GM21526 (cell line): Measurements from ENCODE around the gene NLRP12.
"Not testable (repeated sequence)": the region's sequence is repeated elsewhere in the genome, so short reads cannot be mapped to it uniquely, and the experiment has no call there.

ENCODE experiments used
- ATAC-seq: cut with Tn5 transposase; IDR thresholded peaks from one replicate; pipeline ENCODE4 v1.9.1; 2021; ENCODE audit warnings: moderate library complexity; ENCODE audit not compliant: unreplicated experiment, low FRiP score

NLRP12 gene, protein sequence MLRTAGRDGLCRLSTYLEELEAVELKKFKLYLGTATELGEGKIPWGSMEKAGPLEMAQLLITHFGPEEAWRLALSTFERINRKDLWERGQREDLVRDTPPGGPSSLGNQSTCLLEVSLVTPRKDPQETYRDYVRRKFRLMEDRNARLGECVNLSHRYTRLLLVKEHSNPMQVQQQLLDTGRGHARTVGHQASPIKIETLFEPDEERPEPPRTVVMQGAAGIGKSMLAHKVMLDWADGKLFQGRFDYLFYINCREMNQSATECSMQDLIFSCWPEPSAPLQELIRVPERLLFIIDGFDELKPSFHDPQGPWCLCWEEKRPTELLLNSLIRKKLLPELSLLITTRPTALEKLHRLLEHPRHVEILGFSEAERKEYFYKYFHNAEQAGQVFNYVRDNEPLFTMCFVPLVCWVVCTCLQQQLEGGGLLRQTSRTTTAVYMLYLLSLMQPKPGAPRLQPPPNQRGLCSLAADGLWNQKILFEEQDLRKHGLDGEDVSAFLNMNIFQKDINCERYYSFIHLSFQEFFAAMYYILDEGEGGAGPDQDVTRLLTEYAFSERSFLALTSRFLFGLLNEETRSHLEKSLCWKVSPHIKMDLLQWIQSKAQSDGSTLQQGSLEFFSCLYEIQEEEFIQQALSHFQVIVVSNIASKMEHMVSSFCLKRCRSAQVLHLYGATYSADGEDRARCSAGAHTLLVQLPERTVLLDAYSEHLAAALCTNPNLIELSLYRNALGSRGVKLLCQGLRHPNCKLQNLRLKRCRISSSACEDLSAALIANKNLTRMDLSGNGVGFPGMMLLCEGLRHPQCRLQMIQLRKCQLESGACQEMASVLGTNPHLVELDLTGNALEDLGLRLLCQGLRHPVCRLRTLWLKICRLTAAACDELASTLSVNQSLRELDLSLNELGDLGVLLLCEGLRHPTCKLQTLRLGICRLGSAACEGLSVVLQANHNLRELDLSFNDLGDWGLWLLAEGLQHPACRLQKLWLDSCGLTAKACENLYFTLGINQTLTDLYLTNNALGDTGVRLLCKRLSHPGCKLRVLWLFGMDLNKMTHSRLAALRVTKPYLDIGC

DNA sequence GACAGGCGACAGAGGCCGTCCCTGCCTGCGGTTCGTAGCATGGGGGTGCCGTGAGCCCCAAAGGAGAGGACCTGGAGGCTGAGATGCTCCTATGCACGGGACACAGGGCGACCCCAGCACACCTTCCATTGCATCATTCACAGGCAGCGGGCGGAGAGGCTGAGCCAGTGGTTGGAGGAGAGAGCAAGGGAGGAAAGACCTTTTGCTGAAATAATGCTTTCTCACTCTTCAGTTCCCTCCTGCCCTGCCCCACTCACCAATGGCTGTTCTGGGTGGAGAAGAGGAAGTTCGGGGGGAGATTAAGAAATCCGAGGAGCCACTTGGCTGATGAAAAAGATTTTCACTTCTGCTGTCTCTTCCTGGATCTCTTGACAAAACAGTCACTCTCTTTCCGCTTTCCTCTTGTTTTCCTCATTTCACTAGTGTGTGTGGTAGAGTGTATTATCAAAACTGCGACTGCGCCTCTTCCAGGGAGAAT, at the start of gene NLRP12:
TSS of gene NLRP12 (minus strand) at position 181 of the 478 bp plus-strand sequence. CDS start at position 41, 140 bp downstream.
- no peak for ATAC-seq

DNA sequence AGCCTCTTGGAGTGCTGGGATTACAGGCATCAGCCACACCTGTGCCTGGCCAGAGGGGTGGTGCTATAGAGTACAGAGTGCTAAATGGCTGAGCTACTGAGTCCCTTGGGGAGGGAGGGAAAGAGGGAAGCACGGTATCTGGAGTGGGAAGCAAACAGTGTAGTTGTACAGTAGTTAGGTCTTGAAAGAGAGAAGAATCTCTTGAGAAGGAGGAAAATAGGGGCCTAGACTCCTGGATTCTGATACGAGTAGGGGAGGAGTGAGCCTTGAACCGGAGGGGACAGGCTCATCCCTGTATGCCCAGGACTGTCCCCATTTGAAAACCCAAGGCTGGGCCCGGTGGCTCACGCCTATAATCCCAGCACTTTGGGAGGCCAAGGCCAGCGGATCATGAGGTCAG, 48.6 kb upstream of the NLRP12 start:
- ATAC-seq = no peak

DNA sequence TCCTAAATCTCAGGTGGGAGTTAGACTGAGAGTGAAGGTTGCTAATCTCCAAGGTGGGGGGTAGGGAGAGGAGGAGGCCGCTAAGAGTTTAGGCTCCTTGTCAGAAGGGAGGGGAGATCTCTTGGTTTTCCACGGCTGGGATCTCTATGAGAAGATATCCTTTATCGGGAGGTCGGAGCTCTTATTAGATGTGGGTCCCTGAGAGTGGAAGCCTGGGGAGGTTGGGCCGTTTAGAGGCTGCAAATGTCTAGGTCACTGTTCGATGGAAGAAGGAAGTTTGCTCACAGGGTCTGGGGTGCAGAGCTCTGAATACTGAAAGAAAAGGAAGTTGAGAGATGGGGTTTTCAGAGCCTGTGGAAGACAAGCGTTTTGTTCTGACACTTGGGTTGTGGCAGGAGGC, 47.3 kb upstream of the NLRP12 start:
- ATAC-seq = no peak

DNA sequence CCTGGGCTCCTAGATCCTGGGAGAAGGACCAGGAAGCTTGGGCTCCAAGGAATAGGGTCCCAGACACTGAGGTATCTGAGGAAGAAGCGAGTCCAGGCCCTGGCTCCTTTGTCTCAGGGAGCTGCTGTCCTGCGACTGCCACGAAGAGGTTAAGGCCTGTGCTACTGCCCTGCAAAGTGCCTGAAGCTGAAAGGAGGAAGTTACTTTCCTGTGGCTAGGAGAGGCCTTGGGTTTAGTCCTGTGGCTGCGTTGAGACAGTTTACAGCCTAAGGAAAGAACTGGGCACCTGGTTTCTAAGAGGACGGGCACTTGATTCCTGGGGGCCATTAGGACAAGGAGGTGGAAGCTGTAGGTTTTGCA, 46.4 kb upstream of the NLRP12 start:
- ATAC-seq = no peak

DNA sequence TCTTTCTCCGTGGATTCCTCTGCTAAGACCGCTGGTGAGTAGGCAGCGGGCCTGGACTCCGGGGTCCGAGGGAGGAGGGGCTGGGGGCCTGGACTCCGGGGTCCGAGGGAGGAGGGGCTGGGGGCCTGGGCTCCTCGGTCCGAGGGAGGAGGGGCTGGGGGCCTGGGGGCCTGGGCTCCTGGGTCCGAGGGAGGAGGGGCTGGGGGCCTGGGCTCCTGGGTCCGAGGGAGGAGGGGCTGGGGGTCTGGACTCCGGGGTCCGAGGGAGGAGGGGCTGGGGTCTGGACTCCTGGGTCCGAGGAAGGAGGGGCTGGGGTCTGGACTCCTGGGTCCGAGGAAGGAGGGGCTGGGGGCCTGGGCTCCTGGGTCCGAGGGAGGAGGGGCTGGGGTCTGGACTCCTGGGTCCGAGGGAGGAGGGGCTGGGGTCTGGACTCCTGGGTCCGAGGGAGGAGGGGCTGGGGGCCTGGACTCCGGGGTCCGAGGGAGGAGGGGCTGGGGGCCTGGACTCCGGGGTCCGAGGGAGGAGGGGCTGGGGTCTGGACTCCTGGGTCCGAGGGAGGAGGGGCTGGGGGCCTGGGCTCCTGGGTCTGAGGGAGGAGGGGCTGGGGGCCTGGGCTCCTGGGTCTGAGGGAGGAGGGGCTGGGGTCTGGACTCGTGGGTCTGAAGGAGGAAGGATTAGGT, 45.8 kb upstream of the NLRP12 start:
- ATAC-seq = not testable (repeated sequence)

DNA sequence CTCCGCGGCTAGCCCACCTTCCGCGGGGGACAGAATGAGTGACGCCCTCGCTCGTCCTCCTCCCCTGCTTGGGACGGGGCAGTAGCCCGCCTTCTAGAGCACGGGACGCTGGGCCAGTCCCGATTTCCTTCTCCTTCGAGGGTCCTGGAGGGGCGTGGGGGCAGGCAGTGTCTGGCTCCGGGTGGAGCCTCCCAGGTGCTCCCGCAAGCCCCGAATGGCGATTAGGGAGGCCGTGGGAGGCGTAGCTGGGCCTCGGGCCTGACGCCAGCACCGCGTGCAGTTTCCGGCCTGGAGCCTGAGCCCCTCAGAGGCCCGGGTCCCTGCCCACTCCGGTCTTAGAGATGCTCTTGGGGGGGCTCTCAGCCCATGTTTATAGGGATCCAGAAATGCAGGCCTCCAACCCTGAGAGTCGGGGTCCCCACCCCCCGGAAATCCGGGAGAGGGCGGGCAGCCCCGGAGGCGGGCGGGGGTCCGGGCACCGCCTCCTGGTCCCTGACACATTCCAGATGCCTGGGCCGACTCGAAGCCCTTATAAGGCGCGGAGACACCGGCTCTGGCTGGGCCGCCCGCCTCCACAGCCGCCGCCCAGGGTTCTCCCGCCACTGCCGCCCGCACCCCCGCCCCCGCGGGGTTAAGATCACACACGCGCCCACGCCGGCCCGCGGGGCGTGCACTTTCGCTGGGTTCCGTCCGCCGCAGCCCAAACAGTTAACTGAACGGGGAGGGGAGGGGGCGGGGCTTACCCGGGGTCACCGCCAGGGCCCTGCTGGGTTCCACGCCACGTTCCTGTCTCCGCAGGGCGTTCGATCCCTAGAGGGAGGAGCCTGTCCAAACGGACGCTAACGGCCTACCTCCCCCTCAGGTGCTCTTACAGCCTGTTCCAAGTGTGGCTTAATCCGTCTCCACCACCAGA, 45.0 kb upstream of the NLRP12 start:
- no peak for ATAC-seq

DNA sequence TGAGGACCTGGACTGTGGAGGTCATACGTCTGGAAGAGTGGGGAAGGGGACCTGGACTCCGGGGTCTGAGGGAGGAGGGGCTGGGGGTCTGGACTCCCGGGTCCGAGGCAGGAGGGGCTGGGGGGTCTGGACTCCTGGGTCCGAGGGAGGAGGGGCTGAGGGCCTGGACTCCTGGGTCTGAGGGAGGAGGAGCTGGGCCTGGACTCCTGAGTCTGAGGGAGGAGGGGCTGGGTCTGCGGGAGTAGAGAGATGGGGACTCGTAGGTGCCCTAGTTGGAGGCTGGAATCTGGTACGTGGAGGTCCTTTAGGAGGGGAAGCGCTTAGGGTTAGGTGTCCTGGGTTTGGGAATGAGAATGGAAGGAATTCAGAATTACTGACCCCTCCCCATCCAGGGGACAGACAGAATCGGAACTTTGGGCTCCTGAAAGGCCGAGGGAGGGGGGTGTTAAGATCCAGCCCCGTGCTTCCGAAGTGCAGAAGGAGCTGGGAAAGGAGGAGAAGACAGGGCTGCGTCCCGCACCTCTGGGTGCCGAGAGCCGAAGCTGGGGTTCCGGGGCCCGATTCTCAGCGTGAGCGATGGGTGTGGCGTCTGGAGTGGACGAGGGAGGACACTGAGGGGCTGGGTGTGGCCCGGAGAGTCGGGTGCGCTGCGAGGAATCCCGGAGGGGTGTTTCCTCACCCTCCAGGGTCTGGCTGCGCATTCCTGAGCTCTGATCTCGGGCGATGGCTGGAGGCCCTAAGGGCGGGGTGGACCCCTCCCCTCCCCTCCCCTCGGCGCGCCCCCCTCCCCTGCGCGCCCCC, 44.2 kb upstream of the NLRP12 start:
- ATAC-seq = no peak

DNA sequence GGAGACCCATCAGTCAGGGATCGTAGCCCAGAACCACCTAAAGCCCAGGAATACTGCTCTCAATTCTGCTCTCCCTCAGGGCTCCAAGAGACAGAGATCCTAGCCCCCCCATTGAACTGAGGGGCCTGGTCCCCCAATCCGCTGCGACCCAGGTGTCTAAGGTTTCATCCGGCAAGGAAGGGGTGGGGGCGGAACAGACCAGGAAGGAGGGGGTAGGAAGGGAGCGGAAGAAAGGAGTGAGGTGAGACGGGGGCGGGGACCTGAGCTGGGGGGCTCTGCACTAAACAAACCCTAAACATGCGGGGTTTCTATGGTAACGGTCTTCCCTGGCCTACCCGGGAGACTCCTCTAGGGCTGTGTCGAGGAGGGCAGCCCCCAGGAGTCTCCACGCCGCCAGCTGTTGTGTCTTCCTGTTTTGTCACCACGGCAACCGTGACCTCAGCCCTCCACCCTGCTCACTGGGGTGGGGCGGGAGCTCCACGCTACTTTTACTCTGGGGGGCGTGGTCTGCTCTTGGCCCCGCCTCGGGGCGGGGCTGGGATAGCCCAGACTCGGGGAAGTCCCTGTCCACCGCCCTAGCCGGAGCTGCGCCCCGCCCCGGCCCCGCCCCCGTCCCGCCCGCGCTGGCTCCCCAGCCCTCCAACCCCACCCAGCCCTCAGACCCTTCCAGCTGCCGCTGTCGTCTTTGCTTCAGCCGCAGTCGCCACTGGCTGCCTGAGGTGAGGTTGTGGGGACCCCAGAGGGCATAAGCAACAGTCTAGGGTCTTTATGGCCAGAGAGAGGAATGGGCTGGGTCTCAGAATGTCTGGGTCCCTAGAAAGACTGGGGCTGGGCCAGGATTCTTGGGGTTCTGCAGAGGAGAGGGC, 43.3 kb upstream of the NLRP12 start, which contains the start of gene MYADM:
TSS of gene MYADM (plus strand) at position 659 of the 866 bp plus-strand sequence. CDS start 5,647 bp downstream, outside the sequence.
- peak; percentile 52 for ATAC-seq

DNA sequence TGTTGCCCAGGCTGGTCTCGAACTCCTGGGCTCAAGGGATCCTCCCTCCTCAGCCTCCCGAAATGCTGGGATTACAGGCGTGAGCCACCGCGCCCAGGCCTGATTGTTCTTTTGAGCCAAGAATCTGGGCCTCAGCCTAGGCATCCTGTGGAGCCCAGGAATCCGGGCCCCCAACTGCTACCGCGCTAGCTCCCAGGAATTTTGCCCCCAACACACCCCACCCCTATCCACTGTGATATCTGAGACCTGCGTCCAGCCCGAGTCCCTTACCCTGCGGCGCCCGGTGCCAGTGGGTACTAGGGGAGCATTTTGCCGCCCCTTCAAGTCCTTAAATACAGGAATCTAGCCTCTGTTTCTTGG, 42.7 kb upstream of the NLRP12 start:
- ATAC-seq = no peak

DNA sequence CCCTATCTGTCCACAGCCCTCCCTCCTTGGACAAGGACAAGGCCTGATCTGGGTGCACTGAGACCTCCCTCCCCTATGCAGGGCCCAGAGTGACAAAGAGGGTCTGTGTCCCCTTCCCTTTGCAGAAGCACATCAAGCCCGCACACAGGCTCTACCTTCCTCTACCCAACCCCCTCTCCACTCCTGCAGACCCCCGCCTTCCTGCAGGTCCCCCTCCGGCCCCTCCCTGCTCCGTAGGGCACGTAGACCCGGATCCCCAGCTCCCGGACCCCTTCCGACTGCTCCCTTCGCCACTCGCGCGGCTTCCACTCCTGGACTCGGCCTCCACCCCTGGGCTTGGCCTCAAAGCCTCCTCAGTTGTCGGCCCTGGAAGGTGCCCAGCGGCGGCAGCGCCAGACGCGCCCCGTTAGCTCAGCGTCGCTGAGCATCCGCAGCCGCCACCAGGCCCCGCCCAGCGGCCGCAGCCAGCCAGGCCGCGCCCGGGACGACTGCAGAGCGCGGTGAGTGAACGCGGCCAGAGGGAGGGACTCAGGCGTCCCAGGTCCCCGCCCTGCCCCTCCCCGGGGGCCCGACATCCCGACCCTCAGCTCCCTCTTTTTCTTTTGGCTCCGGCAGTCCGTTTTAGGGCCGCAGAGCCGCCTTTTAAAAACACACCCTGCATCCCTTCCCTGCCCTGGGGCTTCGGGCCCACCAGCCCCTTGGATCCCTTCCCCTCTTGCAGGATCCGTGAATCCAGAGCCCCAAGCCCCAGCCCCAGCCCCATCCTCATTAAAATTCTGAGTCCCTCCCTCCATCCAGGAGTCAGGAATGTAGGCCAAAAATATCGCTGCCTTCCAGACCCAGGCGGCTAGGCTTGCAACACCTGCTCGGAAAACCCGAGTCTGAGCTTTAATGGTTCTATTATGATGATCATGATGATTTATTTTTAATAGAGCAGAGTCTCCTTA, 42.1 kb upstream of the NLRP12 start:
- ATAC-seq = no peak

DNA sequence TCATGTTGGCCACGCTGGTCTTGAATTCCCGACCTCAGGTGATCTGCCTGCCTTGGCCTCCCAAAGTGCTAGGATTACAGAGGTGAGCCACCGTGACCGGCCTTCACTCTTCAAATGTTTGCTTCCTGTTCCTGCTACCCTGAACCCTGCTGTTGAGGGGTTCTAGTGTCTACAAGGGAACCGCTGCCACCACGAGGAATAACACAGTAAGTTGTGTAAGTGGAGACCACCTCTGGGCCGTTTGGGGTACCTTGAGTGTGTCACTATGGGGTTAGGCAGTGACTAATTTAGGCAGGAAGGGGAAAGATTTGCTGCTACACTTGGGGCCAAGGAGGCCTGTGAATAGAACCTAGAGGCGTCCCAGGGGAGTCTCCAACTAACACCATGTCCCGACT, 41.4 kb upstream of the NLRP12 start:
- ATAC-seq = no peak

DNA sequence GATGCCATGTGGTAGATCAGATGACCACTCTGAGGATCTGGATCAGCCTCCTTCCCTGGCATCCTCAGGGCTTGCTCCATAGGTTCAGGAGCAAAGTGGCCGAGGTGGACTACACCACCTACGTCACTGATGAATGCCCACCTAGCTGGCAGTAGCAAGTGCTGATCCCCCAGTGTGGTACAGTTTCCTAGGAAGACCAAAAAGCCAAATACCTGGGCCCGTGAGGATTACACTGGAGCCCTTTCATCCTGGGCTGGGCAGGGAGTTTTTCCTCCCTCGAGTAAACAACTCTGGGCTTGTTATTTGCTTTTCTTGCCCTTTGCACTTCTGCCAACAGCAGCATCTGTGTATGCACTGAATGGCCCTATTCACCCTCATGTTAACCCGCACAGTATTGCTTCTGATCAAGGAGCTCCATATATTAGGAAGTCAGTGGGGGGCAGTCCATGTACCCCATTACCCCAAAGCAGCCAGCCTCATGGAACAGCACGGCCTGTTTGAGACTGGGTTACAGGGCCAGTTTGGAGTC, 40.3 kb upstream of the NLRP12 start:
- no peak for ATAC-seq

DNA sequence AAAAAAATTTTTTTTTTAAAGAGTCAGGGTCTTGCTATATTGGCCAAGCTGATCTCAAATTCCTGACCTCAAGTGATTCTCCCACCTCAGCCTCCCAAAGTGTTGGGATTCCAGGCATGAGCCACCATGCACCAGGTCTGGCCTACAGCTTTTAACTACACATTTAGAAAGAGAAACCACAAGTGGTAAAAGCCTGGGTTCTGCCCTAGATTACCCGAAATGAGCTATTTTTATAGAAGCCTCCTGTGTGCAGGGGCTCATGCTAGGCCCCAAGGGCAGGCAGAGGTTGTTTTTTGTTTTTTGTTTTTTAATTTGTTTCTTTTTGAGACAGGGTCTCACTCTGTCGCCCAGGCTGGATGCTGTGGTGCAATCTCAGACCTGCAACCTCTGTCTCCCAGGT, 29.6 kb upstream of the NLRP12 start:
- ATAC-seq = no peak

DNA sequence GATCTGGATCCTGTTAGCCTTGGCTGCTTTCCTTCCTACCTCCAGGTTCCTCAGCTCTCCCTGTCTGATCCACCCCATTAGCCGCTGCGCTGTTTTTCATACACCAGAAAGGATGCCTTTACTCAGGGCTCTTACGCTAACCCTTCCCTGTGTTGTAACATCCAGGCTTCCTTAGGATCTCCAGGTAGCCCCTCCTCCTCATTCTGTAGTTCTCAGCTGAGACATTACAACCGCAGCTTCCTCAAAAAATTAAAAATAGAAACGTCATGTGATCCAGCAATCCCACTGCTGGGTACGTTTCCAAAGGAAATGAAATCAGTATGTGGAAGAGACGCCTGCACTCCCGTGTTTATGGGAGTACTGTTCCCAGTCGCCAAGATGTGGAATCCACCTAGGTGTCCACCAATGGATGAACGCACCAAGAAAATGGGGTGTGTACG, 25.1 kb upstream of the NLRP12 start:
- ATAC-seq = no peak

DNA sequence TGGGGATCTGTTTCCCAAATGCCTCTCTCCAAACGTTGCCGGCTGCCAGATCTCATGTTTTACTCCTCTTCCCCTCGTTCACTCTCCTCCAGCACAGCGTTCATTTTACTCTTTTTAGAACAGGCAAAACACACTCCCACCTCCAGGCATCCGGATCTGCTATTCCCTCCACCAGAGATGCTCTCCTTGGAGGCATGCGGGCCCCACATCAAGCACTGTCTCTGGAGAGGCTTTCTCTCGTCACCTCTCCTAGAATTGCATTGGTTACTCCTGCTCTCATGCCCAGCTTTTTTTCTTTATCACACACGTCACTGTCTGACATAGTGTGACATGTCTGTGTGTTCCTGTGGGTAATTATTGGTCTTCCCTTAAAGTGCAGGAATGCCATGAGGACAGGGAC, 23.4 kb upstream of the NLRP12 start:
- no peak for ATAC-seq

DNA sequence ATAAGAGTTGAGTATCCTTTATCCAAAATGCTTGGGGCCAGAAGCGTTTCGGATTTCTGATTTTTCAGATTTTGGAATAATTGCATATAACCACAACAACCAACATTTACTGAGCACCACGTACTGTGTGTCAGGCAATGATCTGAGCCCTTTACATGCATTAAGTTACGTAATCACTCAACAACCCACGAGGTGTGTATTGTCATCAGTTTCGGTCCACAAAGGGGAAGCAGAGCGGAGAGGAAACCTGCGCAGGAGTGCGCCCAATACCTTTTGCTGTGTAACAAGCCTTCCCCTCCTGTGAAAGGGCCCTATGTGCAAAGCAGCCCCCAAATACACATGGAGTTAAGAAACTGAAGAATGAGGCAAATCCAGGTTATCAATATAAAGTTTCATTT, 20.7 kb upstream of the NLRP12 start:
- ATAC-seq = no peak
